Subcutaneous abdominal adipose tissue (tissue), 5 donors: ENCODE measurements around the gene NCAPD2.
A peak's percentile ranks its signal among the peaks of the same experiment; 100 is the strongest.
"Not testable (repeated sequence)": the region's sequence is repeated elsewhere in the genome, so short reads cannot be mapped to it uniquely, and the experiment has no call there.

ENCODE experiments used
- H3K27ac ChIP-seq: one replicate; pipeline ENCODE4 v1.7.0; 2013; ENCODE audit warnings: low read depth, mild to moderate bottlenecking, inconsistent platforms, low read length, moderate library complexity
- H3K27me3 ChIP-seq, 5 donors: one replicate each; pipeline ENCODE4 v1.7.0; 2013; ENCODE audit warnings: low read length in 5 of 5, inconsistent platforms in 1 of 5; ENCODE audit not compliant: control insufficient read depth in 5 of 5, insufficient read depth in 4 of 5
- H3K36me3 ChIP-seq, 5 donors: one replicate each; pipeline ENCODE4 v1.7.0; 2013; ENCODE audit warnings: low read length in 5 of 5; ENCODE audit not compliant: control insufficient read depth in 5 of 5, insufficient read depth in 5 of 5
- H3K4me1 ChIP-seq, 5 donors: one replicate each; pipeline ENCODE4 v1.7.0; 2013; ENCODE audit warnings: low read length in 5 of 5, mild to moderate bottlenecking in 3 of 5, moderate library complexity in 1 of 5; ENCODE audit not compliant: control insufficient read depth in 5 of 5, insufficient read depth in 5 of 5
- H3K4me3 ChIP-seq, 5 donors: one replicate each; pipeline ENCODE4 v1.7.0; 2013; ENCODE audit warnings: low read length in 5 of 5, low read depth in 1 of 5
- H3K9ac ChIP-seq, 5 donors: one replicate each; pipeline ENCODE4 v1.7.0; 2013; ENCODE audit warnings: low read length in 5 of 5, mild to moderate bottlenecking in 4 of 5, moderate library complexity in 3 of 5
- H3K9me3 ChIP-seq, 5 donors: one replicate each; pipeline ENCODE4 v1.7.0; 2013; ENCODE audit warnings: low read length in 5 of 5; ENCODE audit not compliant: control insufficient read depth in 5 of 5
- donor health status: healthy.
- donor health status: healthy.
- donor health status: healthy.
- donor health status: healthy.
- donor health status: healthy.

NCAPD2 gene

DNA sequence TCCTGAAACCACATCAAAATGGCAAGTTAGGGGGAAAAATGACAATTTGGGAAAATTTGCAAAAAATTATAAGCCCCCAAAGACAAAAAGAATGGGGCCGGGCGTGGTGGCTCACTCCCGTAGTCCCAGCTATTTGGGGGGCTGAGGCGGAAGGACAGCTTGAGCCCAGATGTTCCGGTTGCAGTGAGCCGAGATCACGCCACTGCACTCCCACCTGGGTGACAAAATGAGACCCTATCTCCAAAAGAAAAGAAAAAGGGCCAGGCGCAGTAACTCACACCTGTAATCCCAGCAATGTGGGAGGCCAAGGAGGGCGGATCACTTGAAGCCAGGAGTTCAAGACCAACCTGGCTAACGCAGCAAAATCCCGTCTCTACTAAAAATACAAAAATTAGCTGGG is 21.4 kb upstream of the NCAPD2 start:
- H3K4me1 ChIP-seq = peaks cover 4 to 23% (median 19%) of the 10 kb centered on the region in 5 donors
- H3K27ac ChIP-seq = no peak overlapping the region
- H3K36me3 ChIP-seq = no peaks in the 10 kb centered on the region
- H3K9ac ChIP-seq = no peak overlapping the region
- no peaks in the 10 kb centered on the region for H3K27me3 ChIP-seq
- no peak overlapping the region for H3K4me3 ChIP-seq
- no peaks in the 10 kb centered on the region for H3K9me3 ChIP-seq

- H3K27ac ChIP-seq, H3K9me3 ChIP-seq, H3K4me3 ChIP-seq, H3K9ac ChIP-seq, H3K36me3 ChIP-seq, H3K4me1 ChIP-seq, H3K27me3 ChIP-seq: not testable (repeated sequence)
Measured at GRCh38 chr12:6475233-6475975, 18.5 kb upstream of the NCAPD2 start.

DNA sequence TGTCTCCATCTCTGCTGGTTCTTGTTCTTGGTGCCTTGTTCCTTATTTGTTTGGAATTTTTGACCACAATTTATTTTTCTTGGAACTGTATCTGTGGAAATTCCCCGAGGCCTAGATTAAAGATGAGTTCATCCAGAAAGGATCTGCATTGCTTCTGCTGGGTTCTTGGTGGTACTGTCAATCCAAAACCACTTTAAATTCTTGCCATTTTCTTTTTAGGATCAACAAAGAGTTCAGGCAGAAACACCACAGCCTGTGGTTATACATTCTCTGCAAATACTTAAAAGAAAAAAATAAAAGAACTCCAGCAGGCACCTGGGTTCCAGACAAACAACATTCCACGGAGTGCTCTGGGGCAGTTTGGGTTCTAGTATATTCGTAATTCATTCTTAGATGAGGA is 17.4 kb upstream of the NCAPD2 start:
- H3K9me3 ChIP-seq = no peaks in the 10 kb centered on the region
- no peaks in the 10 kb centered on the region for H3K4me1 ChIP-seq
- H3K27me3 ChIP-seq = peaks cover 0 to 9% (median 3%) of the 10 kb centered on the region in 5 donors
- H3K4me3 ChIP-seq = no peak overlapping the region
- H3K27ac ChIP-seq = no peak overlapping the region
- no peaks in the 10 kb centered on the region for H3K36me3 ChIP-seq
- H3K9ac ChIP-seq = no peak overlapping the region

- H3K9ac ChIP-seq, H3K4me3 ChIP-seq, H3K27ac ChIP-seq, H3K36me3 ChIP-seq, H3K9me3 ChIP-seq, H3K27me3 ChIP-seq, H3K4me1 ChIP-seq: not testable (repeated sequence)
Measured at GRCh38 chr12:6477601-6478377, 16.1 kb upstream of the NCAPD2 start.

DNA sequence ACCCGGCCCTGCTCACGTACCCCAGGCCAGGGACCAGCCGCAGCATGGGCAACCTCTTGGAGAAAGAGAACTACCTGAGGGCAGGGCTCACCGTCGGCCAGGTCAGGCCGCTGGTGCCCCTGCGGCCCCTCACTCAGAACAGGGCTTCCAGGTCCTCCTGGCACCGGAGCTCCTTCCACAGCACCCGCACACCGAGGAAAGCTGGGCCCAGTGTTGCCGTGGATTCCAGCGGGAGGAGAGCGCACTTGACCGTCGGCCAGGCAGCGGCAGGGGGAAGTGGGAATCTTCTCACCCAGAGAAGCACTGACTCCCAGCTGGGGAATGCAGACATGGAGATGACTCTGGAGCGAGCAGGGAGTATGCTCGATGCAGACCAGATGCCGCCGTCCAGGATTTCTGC is 15.5 kb upstream of the NCAPD2 start:
- Histone ChIP-seq H3K36me3 (no peaks in the 10 kb centered on the region), H3K4me1 (no peaks in the 10 kb centered on the region)

GRCh38 chr12:6488240-6488639 is 5.7 kb upstream of the NCAPD2 start:
- Histone ChIP-seq H3K4me3 (no peak overlapping the region), H3K27me3 (peaks cover 0 to 4% (median 0%) of the 10 kb centered on the region in 5 donors), H3K9ac (no peak overlapping the region), H3K9me3 (no peaks in the 10 kb centered on the region), H3K27ac (no peak overlapping the region), H3K4me1 (peaks cover 0 to 10% (median 9%) of the 10 kb centered on the region in 5 donors), H3K36me3 (peaks cover 0 to 5% (median 2%) of the 10 kb centered on the region in 5 donors)

More for the DNA sequence above, 15.5 kb upstream of the NCAPD2 start:
- H3K4me3 ChIP-seq = no peak overlapping the region
- H3K27me3 ChIP-seq = peaks cover 0 to 9% (median 3%) of the 10 kb centered on the region in 5 donors
- H3K27ac ChIP-seq = no peak overlapping the region
- no peak overlapping the region for H3K9ac ChIP-seq
- H3K9me3 ChIP-seq = no peaks in the 10 kb centered on the region

- no peak overlapping the region for H3K4me3 ChIP-seq
- H3K27ac ChIP-seq = no peak overlapping the region
- no peak overlapping the region for H3K9ac ChIP-seq
- H3K36me3 ChIP-seq = peaks cover 0 to 5% (median 2%) of the 10 kb centered on the region in 5 donors
- peaks cover 0 to 4% (median 0%) of the 10 kb centered on the region in 5 donors for H3K27me3 ChIP-seq
- no peaks in the 10 kb centered on the region for H3K9me3 ChIP-seq
- H3K4me1 ChIP-seq = peaks cover 0 to 17% (median 15%) of the 10 kb centered on the region in 5 donors
Measured at GRCh38 chr12:6489449-6489848, 4.5 kb upstream of the NCAPD2 start.

- H3K9ac ChIP-seq, H3K36me3 ChIP-seq, H3K9me3 ChIP-seq, H3K27ac ChIP-seq, H3K4me3 ChIP-seq, H3K27me3 ChIP-seq: not testable (repeated sequence)
- H3K4me1 ChIP-seq = peaks cover 0 to 26% (median 23%) of the 10 kb centered on the region in 5 donors
Measured at GRCh38 chr12:6490673-6491072, 3.2 kb upstream of the NCAPD2 start.

DNA sequence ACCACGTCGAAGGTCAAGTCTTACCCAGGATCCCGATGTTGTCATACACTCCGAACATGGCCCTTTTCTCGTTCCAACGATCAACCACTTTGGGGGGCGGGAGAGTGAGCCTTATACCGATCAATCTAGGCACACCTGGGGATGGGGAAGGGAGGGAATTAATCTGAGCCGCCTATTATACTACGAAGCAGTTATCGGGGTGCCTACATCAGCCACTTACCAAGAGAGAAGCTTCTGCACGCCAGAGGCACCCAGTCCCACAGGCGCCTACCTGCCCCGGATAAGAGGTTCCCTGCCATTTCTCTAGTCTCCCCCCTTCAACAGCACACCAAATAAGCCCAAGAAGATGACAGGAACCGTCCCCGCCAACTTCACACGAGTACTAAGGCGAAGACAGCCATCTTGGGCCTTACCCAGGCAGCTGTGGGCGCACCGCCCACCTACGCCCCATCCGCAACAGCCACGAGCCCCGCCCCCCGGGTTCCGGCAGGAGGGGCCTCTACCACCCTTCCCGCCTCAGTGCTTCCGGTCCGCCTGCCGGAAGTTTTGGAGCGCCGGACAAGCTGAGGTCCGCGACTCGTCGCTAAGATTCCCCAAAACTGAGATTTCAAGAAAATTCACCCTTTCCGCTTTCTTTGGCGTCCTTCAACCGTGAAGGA is 935 bp upstream of the NCAPD2 start, which contains the start of gene MRPL51:
MRPL51 (minus strand) TSS at position 425 of the 659 bp plus-strand sequence; CDS start at position 299, 126 bp downstream.
- Histone ChIP-seq H3K4me1 (peaks cover 0 to 26% (median 23%) of the 10 kb centered on the region in 5 donors), H3K27me3 (peaks cover 0 to 3% (median 0%) of the 10 kb centered on the region in 5 donors), H3K36me3 (peaks cover 7 to 12% (median 9%) of the 10 kb centered on the region in 5 donors), H3K9ac (peak within 1 kb of the TSS; percentile 70 to 97 (median 93)), H3K27ac (peak within 1 kb of the TSS; percentile 98), H3K9me3 (no peaks in the 10 kb centered on the region), H3K4me3 (peak within 1 kb of the TSS; percentile 88 to 99 (median 92))
